Ishikawa (cell line): ENCODE measurements around the gene MAP3K20.

ENCODE experiments used
- CREB1 ChIP-seq: IDR thresholded peaks from 2 replicates; pipeline ENCODE4 v1.6.1; 2012; ENCODE audit warnings: low read depth
- EGR1 ChIP-seq: IDR thresholded peaks from 2 replicates; pipeline ENCODE4 v1.6.1; 2012
- EP300 ChIP-seq: IDR thresholded peaks from 2 replicates; pipeline ENCODE4 v1.6.1; 2012; ENCODE audit warnings: borderline replicate concordance
- RAD21 ChIP-seq: IDR thresholded peaks from 2 replicates; pipeline ENCODE4 v1.6.1; 2012; ENCODE audit warnings: low read depth
- REST ChIP-seq: IDR thresholded peaks from 2 replicates; pipeline ENCODE4 v1.6.1; 2012; ENCODE audit warnings: low read depth, mild to moderate bottlenecking
- YY1 ChIP-seq: IDR thresholded peaks from 2 replicates; pipeline ENCODE4 v1.6.1; 2012; ENCODE audit warnings: low read depth
- TF ChIP-seq, protein P1 (sequence below): IDR thresholded peaks from 2 replicates; pipeline ENCODE4 v1.6.1; 2012
- TF ChIP-seq, protein P2 (sequence below): IDR thresholded peaks from 2 replicates; pipeline ENCODE4 v1.6.1; 2012

DNA sequence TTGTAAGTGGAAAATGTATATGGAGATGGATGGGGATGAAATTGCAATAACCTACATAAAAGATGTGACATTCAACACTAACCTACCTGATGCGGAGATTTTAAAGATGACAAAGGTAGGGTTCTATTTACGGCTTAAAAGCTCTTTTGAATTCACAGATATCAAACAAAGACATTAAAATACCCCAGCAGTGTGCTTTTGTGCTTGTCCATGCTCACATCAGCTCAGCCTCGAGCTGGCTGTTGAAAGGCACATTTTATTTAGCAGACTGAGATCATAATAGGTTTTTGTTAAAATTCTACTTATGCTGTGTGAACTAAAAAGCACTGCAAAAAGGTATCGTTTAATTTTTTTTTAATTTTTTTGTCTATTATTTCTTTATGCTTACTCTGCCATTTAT is 183.1 kb downstream of the MAP3K20 start:
- TF ChIP-seq, protein P1, sequence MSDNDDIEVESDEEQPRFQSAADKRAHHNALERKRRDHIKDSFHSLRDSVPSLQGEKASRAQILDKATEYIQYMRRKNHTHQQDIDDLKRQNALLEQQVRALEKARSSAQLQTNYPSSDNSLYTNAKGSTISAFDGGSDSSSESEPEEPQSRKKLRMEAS = no peak
- TF ChIP-seq EGR1 (no peak), REST (no peak), EP300 (no peak), YY1 (no peak), CREB1 (no peak), RAD21 (no peak)
- TF ChIP-seq, protein P2, sequence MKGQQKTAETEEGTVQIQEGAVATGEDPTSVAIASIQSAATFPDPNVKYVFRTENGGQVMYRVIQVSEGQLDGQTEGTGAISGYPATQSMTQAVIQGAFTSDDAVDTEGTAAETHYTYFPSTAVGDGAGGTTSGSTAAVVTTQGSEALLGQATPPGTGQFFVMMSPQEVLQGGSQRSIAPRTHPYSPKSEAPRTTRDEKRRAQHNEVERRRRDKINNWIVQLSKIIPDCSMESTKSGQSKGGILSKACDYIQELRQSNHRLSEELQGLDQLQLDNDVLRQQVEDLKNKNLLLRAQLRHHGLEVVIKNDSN = no peak
